ENCODE results near the gene LRFN2.

DNA sequence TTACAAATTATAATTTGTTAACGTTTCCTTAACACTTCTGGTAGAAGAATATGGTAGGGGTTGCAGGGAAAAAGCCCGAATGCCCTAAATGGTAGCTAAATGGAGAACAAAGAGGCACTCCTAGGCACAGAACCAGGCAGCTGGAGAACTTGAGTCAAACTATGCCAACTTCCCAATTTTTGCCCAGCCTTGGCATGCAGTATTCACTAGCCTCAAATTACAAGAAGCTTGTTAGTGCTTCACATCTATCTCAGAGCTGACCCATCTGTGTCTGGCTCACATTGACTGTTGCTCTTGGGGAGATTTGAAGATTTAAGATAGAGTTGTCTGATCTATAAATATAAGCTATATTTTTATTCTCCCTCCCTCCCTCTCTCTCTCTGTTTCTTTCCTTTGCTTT, 19.4 kb upstream of the LRFN2 start:
- TF ChIP-seq, protein P1, sequence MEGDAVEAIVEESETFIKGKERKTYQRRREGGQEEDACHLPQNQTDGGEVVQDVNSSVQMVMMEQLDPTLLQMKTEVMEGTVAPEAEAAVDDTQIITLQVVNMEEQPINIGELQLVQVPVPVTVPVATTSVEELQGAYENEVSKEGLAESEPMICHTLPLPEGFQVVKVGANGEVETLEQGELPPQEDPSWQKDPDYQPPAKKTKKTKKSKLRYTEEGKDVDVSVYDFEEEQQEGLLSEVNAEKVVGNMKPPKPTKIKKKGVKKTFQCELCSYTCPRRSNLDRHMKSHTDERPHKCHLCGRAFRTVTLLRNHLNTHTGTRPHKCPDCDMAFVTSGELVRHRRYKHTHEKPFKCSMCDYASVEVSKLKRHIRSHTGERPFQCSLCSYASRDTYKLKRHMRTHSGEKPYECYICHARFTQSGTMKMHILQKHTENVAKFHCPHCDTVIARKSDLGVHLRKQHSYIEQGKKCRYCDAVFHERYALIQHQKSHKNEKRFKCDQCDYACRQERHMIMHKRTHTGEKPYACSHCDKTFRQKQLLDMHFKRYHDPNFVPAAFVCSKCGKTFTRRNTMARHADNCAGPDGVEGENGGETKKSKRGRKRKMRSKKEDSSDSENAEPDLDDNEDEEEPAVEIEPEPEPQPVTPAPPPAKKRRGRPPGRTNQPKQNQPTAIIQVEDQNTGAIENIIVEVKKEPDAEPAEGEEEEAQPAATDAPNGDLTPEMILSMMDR (IDR thresholded peaks at IDR 0.05) = no peak
- TF ChIP-seq POLR2A (IDR thresholded peaks at IDR 0.05) = no peak
